HG03039 (cell line): ENCODE results near the gene NR3C1.
"Not testable (repeated sequence)": the region's sequence is repeated elsewhere in the genome, so short reads cannot be mapped to it uniquely, and the experiment has no call there.

Source experiments
- ATAC-seq: cut with Tn5 transposase; IDR thresholded peaks from one replicate; pipeline ENCODE4 v1.9.1; 2021; ENCODE audit warnings: mild to moderate bottlenecking, moderate library complexity; ENCODE audit not compliant: unreplicated experiment

NR3C1 gene

GRCh38 chr5:143341807-143342570, 61.5 kb downstream of the NR3C1 start:
- ATAC-seq = no peak

GRCh38 chr5:143340891-143341685, 62.4 kb downstream of the NR3C1 start:
- no peak for ATAC-seq

DNA sequence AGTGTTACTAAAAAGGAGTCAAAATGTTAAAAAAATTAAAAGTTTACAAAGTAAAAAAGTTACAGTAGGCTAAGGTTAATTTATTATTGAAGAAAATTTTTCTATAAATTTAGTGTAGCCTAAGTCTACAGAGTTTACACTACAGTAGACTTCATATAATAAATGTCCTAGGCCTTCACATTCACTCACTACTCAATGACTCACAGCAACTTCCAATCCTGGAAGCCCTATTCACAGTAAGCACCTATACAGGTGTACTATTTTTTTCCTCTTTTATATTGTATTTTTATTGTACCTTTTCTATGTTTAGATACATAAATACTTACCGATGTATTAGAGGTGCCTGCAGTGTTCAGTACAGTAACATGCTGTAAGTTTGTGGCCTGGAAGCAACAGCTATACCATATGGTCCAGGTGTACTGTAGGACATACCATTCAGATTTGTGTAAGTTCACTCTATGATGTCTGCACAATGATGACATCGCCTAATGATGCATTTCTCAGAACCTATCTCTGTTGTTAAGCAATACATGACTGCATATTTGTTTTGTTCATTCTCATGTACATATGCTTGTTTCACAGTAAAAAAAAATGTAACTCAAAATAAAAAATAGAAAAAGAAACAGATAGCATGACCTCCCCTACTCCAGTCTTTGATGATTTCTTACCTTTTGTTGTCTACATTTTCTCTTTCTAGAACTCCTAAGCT, 64.7 kb downstream of the NR3C1 start:
- no peak for ATAC-seq

DNA sequence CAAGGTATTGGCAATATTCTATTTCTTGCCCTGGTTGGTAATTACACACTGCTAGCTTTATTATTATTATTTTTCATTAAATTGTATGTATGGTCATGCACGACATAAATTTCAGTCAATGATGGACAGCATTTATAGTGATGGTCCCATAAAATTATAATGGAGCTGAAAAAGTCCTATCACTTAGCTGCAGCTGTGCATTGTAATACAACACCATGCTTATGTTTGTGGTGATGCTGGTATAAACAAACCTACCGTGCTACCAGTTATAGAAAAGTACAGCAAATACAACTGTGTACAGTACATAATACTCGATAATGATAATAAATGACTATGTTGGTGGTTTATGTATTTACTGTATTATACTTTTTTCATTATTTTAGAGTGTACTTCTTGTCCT, 65.5 kb downstream of the NR3C1 start:
- ATAC-seq = no peak

DNA sequence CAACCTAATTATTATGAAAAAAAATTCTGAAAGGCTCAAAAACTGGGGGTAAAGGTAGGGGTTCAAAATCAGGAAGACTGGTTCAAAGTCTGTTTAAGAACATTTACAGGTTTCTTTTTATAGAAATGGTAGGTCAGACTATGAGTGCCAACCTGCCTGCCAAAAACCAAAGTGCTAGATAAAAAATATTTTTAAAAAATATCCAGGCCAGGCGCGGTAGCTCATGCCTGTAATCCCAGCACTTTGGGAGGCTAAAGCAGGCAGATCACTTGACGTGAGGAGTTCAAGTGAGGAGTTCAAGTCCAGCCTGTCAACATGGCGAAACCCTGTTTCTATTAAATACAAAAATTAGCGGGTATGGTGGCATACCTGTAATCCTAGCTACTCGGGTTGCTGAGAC, 67.0 kb downstream of the NR3C1 start:
- no peak for ATAC-seq

DNA sequence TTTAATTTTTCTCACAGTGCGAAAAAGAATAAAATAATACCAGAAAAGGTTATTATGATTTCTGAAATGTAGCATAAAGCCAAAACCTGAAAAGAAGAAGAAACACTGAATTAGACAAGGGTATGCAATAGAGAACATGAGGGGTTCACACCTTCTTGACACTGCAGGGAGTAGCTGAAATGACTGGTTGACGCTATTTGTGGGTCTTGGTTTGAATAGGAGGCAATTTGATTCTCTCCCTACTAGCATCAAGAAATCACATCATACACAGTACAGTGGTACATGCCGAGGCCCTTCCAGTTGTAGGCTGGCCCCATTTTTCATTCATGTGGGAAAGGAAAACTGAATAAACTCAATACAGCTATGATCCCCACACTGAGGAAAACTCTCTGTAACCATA, 68.6 kb downstream of the NR3C1 start:
- ATAC-seq = no peak

- ATAC-seq = not testable (repeated sequence)
These were observed 69.1 kb downstream of the NR3C1 start for GRCh38 chr5:143334380-143334779.

DNA sequence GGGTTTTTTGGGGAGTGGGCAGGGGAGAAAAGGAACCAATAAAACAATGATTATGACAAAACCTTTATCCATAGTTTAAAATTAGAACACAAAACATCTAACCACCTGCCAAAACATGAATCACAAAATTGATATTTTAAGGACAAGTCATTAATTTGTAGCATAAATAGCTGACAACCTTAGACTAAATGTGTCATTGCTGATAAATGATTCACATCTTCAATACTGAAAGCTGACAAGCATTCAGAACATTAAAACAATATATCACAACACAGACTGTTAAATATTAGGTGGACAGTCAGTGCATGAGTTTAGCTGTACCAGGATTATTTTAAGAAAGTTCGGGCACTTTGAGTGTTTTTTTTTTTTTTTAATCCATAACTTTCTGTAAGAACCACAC, 71.5 kb downstream of the NR3C1 start:
- no peak for ATAC-seq

DNA sequence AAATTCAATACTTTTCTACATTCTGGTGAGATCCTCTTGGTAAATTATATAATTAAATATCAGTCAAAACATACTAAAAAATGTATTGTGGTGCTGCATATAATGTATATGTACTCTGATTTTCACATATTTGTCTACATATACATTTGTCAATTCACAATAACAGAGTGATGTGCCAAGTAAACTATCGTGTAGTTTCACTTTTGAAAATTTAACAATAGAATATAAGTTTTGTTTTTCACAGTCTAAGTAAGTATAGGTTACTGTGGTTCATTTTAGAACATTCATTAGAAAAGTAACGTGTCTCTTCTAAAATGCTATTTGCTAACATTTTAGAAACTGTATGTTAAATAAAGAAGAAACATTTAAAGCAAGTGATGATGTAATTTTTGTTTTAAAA, 73.6 kb downstream of the NR3C1 start:
- ATAC-seq = no peak

DNA sequence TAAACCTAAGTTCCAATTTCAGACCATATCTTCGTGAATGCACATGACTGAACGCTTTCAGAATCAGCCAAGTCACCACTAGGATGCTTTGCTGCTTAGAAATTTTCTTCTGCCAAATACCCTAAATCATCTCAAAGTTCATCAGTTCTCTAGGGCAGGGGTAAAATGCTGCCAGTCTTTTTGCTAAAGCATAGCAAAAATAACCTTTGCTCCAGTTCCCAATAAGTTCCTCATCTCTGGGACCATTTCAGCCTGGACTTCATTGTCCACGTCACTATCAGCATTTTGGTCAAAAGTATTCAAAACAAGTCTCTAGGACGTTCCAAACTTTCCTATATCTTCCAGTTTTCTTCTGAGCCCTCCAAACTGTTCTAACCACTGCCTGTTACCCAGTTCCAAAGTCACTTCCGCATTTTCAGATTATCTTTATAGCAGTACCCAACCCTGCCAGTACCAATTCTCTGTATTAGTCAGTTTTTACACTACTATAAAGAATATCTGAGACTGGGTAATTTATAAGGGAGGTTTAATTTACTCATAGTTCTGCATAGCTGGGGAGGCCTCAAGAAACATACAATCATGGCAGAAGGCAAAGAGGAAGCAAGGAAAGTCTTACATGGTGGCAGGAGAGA, 74.8 kb downstream of the NR3C1 start:
- ATAC-seq = no peak

GRCh38 chr5:143325086-143325485, 78.4 kb downstream of the NR3C1 start:
- not testable (repeated sequence) for ATAC-seq

GRCh38 chr5:143322931-143323630, 80.4 kb downstream of the NR3C1 start:
- ATAC-seq = not testable (repeated sequence)

- ATAC-seq = no peak
These were observed 81.3 kb downstream of the NR3C1 start for GRCh38 chr5:143322176-143322575.

DNA sequence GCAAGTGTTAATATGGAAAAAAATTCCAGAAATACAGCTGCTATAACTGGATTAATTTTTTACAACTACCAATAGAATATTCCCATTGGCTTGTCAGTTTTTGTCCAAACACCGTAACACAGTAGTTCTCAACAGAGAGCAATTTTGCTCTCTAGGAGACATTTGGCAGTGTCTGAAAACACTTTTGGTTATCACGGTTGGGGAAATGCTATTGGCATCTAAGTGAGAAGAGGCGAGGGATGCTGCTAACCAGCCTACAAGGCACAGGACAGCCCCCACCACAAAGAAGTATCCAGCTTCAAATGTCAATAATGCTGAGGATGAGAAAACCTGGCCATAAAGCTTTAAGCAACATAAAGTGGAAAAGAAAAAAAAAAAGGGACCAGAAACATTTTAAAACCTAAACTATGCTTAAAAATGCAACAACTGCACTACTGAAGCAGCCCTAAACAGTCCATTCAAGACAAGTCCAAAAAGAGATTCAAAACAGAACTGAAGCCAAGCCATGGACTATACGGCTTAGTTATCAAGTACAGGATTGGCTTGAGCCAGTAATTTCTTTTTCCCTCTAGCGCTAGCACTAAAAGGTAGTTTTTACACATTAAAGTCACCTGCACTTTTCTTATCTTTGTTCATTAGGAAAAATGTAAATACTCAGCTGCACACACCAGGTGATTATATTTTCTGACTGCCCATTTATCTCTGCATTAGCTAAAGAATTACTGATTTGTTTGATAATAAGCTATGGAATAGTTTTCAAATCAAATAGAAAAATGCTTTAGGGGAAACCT, 83.9 kb downstream of the NR3C1 start:
- ATAC-seq = no peak

- no peak for ATAC-seq
These were observed 84.7 kb downstream of the NR3C1 start for GRCh38 chr5:143318833-143319232.

DNA sequence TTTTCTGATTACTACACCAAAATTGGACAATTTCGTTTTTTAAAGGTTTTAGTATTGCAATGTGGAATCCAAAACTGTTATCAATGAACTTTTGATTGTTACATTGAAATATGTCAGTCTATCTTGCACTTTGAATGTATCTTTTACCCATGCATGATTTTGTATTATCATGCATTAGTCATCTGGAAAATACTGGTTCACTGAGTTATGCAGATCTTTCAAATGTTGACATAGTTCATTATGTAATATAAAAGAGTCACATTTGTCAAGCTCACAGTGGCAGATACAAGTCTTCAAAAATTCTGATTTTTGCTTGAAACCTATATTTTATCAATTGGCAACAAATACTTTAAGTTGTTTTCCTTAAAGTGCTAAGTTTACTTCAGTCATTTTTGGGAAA, 85.2 kb downstream of the NR3C1 start:
- no peak for ATAC-seq

DNA sequence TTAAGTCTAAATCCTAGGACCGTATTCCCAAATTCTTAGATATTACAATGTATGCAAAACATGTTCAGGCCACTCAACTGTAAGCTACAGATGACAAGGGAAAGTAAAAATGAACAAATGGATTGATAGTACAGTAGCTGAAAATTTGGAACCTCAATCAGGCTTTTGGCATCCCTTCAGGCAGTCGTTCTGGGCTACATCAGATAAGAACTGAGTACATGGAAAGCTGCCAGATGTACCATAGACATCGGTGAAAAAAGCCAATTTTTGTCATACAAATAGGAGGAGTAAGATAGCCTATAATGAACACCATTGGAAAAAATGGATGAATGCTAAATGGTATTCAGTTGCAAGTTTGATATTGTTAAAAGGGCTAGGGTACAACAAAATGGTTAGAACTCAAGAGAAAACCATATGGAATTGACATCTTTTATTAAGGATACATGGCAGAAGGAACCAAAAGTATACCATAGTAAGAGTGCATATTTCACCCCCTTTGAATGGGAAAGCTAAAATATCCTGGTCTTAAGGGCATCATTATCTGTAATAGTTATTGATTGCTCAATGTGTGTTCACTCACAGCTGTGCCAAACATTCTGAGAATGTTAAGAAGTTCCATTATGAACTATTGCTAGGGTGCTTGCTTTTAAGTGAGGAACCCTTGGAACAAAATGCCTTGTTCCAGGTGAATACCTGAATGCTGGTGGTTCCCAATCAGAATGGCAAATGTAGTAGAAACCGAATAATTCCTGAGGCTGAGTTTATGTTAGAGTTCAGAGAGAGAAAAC, 86.4 kb downstream of the NR3C1 start:
- ATAC-seq = no peak

- no peak for ATAC-seq
These were observed 87.1 kb downstream of the NR3C1 start for GRCh38 chr5:143316337-143316736.

DNA sequence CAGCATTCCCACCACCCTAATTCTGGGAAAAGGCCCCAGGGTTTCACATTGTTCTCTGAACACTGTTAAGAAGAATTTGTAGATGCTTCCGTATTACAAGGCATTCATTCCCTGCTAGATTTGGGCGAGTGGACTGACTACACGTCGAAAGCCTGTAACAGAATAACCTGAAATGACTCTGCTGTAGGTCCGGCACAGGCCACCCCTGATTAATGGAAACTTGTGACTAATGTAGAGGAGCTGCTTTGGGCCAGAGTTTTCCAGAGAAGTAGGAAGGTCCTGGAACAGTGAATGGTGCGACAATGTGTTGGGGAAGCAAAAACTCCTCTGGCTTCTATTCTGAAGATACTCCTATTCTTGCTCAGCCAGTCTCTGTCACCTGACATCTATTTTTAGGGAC, 87.6 kb downstream of the NR3C1 start:
- no peak for ATAC-seq
